OCI-LY1 (cell line): ENCODE results near the gene RGS5.
"Not testable (repeated sequence)": the region's sequence is repeated elsewhere in the genome, so short reads cannot be mapped to it uniquely, and the experiment has no call there.

Experiments used
- H2AFZ ChIP-seq: fragments of 200-600 bp; sonication (generic), shearing (Covaris generic); 2 replicates; pipeline ENCODE4 v1.6.0; 2014; ENCODE audit warnings: antibody characterized with exemption, mild to moderate bottlenecking, low read length
- H3F3A ChIP-seq: fragments of 200-600 bp; sonication (generic), shearing (Covaris generic); 2 replicates; pipeline ENCODE4 v1.6.0; 2014; ENCODE audit warnings: mild to moderate bottlenecking, antibody characterized with exemption, low read length, moderate library complexity; ENCODE audit not compliant: insufficient read depth
- H3K27ac ChIP-seq: fragments of 200-600 bp; sonication (generic); 2 replicates; pipeline ENCODE4 v1.5.1; 2014; ENCODE audit warnings: low read length, mixed run types, mild to moderate bottlenecking, low read depth; ENCODE audit not compliant: poor library complexity, severe bottlenecking
- H3K27me3 ChIP-seq: fragments of 200-600 bp; sonication (generic); 2 replicates; pipeline ENCODE4 v1.6.0; 2014; ENCODE audit warnings: antibody characterized with exemption, mild to moderate bottlenecking, low read length, moderate library complexity; ENCODE audit not compliant: insufficient read depth
- H3K36me3 ChIP-seq: fragments of 200-600 bp; sonication (generic); 2 replicates; pipeline ENCODE4 v1.6.1; 2014; ENCODE audit warnings: mild to moderate bottlenecking, antibody characterized with exemption, low read length, moderate library complexity, mixed read lengths; ENCODE audit not compliant: insufficient read depth
- H3K4me1 ChIP-seq: fragments of 200-600 bp; sonication (generic); 2 replicates; pipeline ENCODE4 v1.5.1; 2014; ENCODE audit warnings: mild to moderate bottlenecking, low read length, moderate library complexity; ENCODE audit not compliant: insufficient read depth, severe bottlenecking
- H3K4me2 ChIP-seq: fragments of 200-600 bp; sonication (generic), shearing (Covaris generic); 2 replicates; pipeline ENCODE4 v1.6.1; 2014; ENCODE audit warnings: low read length
- H3K4me3 ChIP-seq: fragments of 200-600 bp; sonication (generic); 2 replicates; pipeline ENCODE4 v1.5.1; 2014; ENCODE audit warnings: low read length, low read depth, mild to moderate bottlenecking, mixed read lengths; ENCODE audit not compliant: poor library complexity, severe bottlenecking
- H3K79me2 ChIP-seq: fragments of 200-600 bp; shearing (Covaris generic); 2 replicates; pipeline ENCODE4 v1.6.1; 2016; ENCODE audit warnings: mixed run types, low read length, mixed read lengths; ENCODE audit not compliant: insufficient read depth
- H3K9ac ChIP-seq: fragments of 200-600 bp; sonication (generic), shearing (Covaris generic); 2 replicates; pipeline ENCODE4 v1.6.1; 2014; ENCODE audit warnings: mild to moderate bottlenecking, low read length, mixed read lengths
- H3K9me2 ChIP-seq: fragments of 200-600 bp; sonication (generic), shearing (Covaris generic); 2 replicates; pipeline ENCODE4 v1.6.1; 2014; ENCODE audit warnings: low read depth, mild to moderate bottlenecking, low read length, mixed read lengths
- H3K9me3 ChIP-seq: fragments of 200-600 bp; shearing (Covaris generic); 2 replicates; pipeline ENCODE4 v1.6.1; 2014; ENCODE audit warnings: low read length, mixed read lengths
- H4K20me1 ChIP-seq: fragments of 200-600 bp; sonication (generic), shearing (Covaris generic); 2 replicates; pipeline ENCODE4 v1.6.0; 2016; ENCODE audit warnings: mild to moderate bottlenecking, low read length; ENCODE audit not compliant: insufficient read depth
- CTCF ChIP-seq: fragments of 200-600 bp; sonication (generic), shearing (Covaris generic); IDR thresholded peaks from 2 replicates; pipeline ENCODE4 v1.5.1; 2017; ENCODE audit warnings: mild to moderate bottlenecking, antibody characterized with exemption, low read length, moderate library complexity, mixed read lengths
- EZH2 ChIP-seq: fragments of 200-600 bp; sonication (generic), shearing (Covaris generic); IDR thresholded peaks from 2 replicates; pipeline ENCODE4 v1.8.0; 2017; ENCODE audit warnings: borderline replicate concordance, mixed run types, mild to moderate bottlenecking, antibody characterized with exemption, low read length, moderate library complexity, mixed read lengths

The RGS5 gene

GRCh38 chr1:163202833-163203451 lies at the start of gene RGS5:
Gene RGS5, minus strand, starts transcription at chr1:163202916. Its CDS starts 81 bp downstream, at chr1:163202835.
- no peak for TF ChIP-seq CTCF
- TF ChIP-seq EZH2 = no peak
- Histone ChIP-seq H3K27ac (no peak within 1 kb of the TSS), H3K9ac (no peak within 1 kb of the TSS), H4K20me1 (no peaks in the 10 kb centered on the region), H3K36me3 (no peaks in the 10 kb centered on the region), H3K9me3 (no peaks in the 10 kb centered on the region), H3F3A (no peaks in the 10 kb centered on the region), H3K79me2 (no peaks in the 10 kb centered on the region), H3K9me2 (no peaks in the 10 kb centered on the region), H3K4me3 (no peak within 1 kb of the TSS), H3K27me3 (no peaks in the 10 kb centered on the region), H2AFZ (no peak within 1 kb of the TSS), H3K4me2 (no peak within 1 kb of the TSS), H3K4me1 (no peaks in the 10 kb centered on the region)

- H3K27me3 ChIP-seq = no peaks in the 10 kb centered on the region
- no peaks in the 10 kb centered on the region for H3K9me2 ChIP-seq
- no peaks in the 10 kb centered on the region for H3K9me3 ChIP-seq
- H2AFZ ChIP-seq = no peak overlapping the region
- no peaks in the 10 kb centered on the region for H3F3A ChIP-seq
- H3K27ac ChIP-seq = no peak overlapping the region
- H3K79me2 ChIP-seq = no peaks in the 10 kb centered on the region
- no peaks in the 10 kb centered on the region for H3K36me3 ChIP-seq
- H3K4me2 ChIP-seq = no peak overlapping the region
- H3K9ac ChIP-seq = no peak overlapping the region
- no peaks in the 10 kb centered on the region for H3K4me1 ChIP-seq
- no peaks in the 10 kb centered on the region for H4K20me1 ChIP-seq
- TF ChIP-seq EZH2 = no peak
- TF ChIP-seq CTCF = no peak
- H3K4me3 ChIP-seq = no peak overlapping the region
Observed at GRCh38 chr1:163250382-163250974, 47.8 kb upstream of the RGS5 start.

- no peaks in the 10 kb centered on the region for H3K79me2 ChIP-seq
- H3K4me1 ChIP-seq = no peaks in the 10 kb centered on the region
- H3K9me3 ChIP-seq = no peaks in the 10 kb centered on the region
- no peak overlapping the region for H3K27ac ChIP-seq
- no peaks in the 10 kb centered on the region for H3K27me3 ChIP-seq
- no peaks in the 10 kb centered on the region for H3F3A ChIP-seq
- H3K36me3 ChIP-seq = no peaks in the 10 kb centered on the region
- H3K4me2 ChIP-seq = no peak overlapping the region
- H2AFZ ChIP-seq = no peak overlapping the region
- no peaks in the 10 kb centered on the region for H4K20me1 ChIP-seq
- no peaks in the 10 kb centered on the region for H3K9me2 ChIP-seq
- no peak overlapping the region for H3K9ac ChIP-seq
- TF ChIP-seq CTCF (no peak), EZH2 (no peak)
- H3K4me3 ChIP-seq = no peak overlapping the region
Observed at GRCh38 chr1:163248064-163248463, 45.3 kb upstream of the RGS5 start.

- not testable (repeated sequence) for H4K20me1 ChIP-seq, H3K27ac ChIP-seq, H3K9me3 ChIP-seq, H2AFZ ChIP-seq, H3K4me1 ChIP-seq, H3K9ac ChIP-seq, H3K4me3 ChIP-seq, H3K36me3 ChIP-seq, H3K4me2 ChIP-seq, H3K9me2 ChIP-seq, H3K79me2 ChIP-seq, H3F3A ChIP-seq, H3K27me3 ChIP-seq
Observed at GRCh38 chr1:163244648-163245047, 41.9 kb upstream of the RGS5 start.
